GM21390 (cell line): ENCODE data around the gene ALCAM.

Experiments used
- ATAC-seq: cut with Tn5 transposase; IDR thresholded peaks from one replicate; pipeline ENCODE4 v1.9.1; 2021; ENCODE audit not compliant: unreplicated experiment

The ALCAM gene

GRCh38 chr3:105616374-105617121 is 249.8 kb downstream of the ALCAM start:
- ATAC-seq, result no peak

GRCh38 chr3:105618556-105618955 is 251.8 kb downstream of the ALCAM start:
- ATAC-seq, result no peak

- no peak for ATAC-seq
These were observed 252.9 kb downstream of the ALCAM start for GRCh38 chr3:105619651-105620050.

GRCh38 chr3:105620236-105620635 is 253.5 kb downstream of the ALCAM start:
- no peak for ATAC-seq

- ATAC-seq, result no peak
These were observed 255.5 kb downstream of the ALCAM start for GRCh38 chr3:105622169-105622568.
